GM19452 (cell line): ENCODE results near the gene MAP3K5.
"Not testable (repeated sequence)": the region's sequence is repeated elsewhere in the genome, so short reads cannot be mapped to it uniquely, and the experiment has no call there.

ENCODE experiments used
- ATAC-seq: cut with Tn5 transposase; IDR thresholded peaks from one replicate; pipeline ENCODE4 v1.9.1; 2021; ENCODE audit not compliant: unreplicated experiment

Gene MAP3K5

GRCh38 chr6:136792410-136793262 lies at the start of gene MAP3K5:
Gene MAP3K5, minus strand, starts transcription at chr6:136792477. Its CDS starts 320 bp downstream, at chr6:136792157.
- ATAC-seq = peak; percentile 61

- ATAC-seq = no peak
Observed at GRCh38 chr6:136840276-136841001, 48.2 kb upstream of the MAP3K5 start.

GRCh38 chr6:136831873-136832562 lies 39.7 kb upstream of the MAP3K5 start:
- no peak for ATAC-seq

GRCh38 chr6:136826216-136826615 lies 33.9 kb upstream of the MAP3K5 start:
- no peak for ATAC-seq

- ATAC-seq = no peak
Observed at GRCh38 chr6:136823128-136823660, 30.9 kb upstream of the MAP3K5 start.

GRCh38 chr6:136822376-136823127 lies 30.3 kb upstream of the MAP3K5 start, which contains the start of gene PEX7:
Gene PEX7, plus strand, starts transcription at chr6:136822592. Its CDS starts 74 bp downstream, at chr6:136822666.
- peak; percentile 98 for ATAC-seq

- peak; percentile 3 for ATAC-seq
Observed at GRCh38 chr6:136822046-136822375, 29.7 kb upstream of the MAP3K5 start.

GRCh38 chr6:136820561-136820960 lies 28.3 kb upstream of the MAP3K5 start:
- no peak for ATAC-seq

- ATAC-seq = no peak
Observed at GRCh38 chr6:136816656-136817055, 24.4 kb upstream of the MAP3K5 start.

- ATAC-seq = not testable (repeated sequence)
Observed at GRCh38 chr6:136815608-136816007, 23.3 kb upstream of the MAP3K5 start.

- no peak for ATAC-seq
Observed at GRCh38 chr6:136812174-136812573, 19.9 kb upstream of the MAP3K5 start.

GRCh38 chr6:136811272-136811671 lies 19.0 kb upstream of the MAP3K5 start:
- no peak for ATAC-seq

- ATAC-seq = no peak
Observed at GRCh38 chr6:136809091-136809860, 17.0 kb upstream of the MAP3K5 start.

- no peak for ATAC-seq
Observed at GRCh38 chr6:136803608-136804007, 11.3 kb upstream of the MAP3K5 start.

- ATAC-seq = no peak
Observed at GRCh38 chr6:136801581-136801980, 9.3 kb upstream of the MAP3K5 start.

- no peak for ATAC-seq
Observed at GRCh38 chr6:136798044-136798443, 5.8 kb upstream of the MAP3K5 start.

GRCh38 chr6:136795996-136796395 lies 3.7 kb upstream of the MAP3K5 start:
- ATAC-seq = no peak

GRCh38 chr6:136795386-136795785 lies 3.1 kb upstream of the MAP3K5 start:
- no peak for ATAC-seq

- no peak for ATAC-seq
Observed at GRCh38 chr6:136793363-136793762, 1.1 kb upstream of the MAP3K5 start.

GRCh38 chr6:136792095-136792409 lies 225 bp downstream of the MAP3K5 start:
- no peak for ATAC-seq
